NCI-H510A treated with DMSO at 0.1 percent for 48 hours (cell line): ENCODE data around the gene CLEC3B.
"Not testable (repeated sequence)": the region's sequence is repeated elsewhere in the genome, so short reads cannot be mapped to it uniquely, and the experiment has no call there.

Experiments
- DNase-seq: peaks from one replicate; lab custom pipeline; 2025; lab: John Stamatoyannopoulos, UW

Gene CLEC3B

DNA sequence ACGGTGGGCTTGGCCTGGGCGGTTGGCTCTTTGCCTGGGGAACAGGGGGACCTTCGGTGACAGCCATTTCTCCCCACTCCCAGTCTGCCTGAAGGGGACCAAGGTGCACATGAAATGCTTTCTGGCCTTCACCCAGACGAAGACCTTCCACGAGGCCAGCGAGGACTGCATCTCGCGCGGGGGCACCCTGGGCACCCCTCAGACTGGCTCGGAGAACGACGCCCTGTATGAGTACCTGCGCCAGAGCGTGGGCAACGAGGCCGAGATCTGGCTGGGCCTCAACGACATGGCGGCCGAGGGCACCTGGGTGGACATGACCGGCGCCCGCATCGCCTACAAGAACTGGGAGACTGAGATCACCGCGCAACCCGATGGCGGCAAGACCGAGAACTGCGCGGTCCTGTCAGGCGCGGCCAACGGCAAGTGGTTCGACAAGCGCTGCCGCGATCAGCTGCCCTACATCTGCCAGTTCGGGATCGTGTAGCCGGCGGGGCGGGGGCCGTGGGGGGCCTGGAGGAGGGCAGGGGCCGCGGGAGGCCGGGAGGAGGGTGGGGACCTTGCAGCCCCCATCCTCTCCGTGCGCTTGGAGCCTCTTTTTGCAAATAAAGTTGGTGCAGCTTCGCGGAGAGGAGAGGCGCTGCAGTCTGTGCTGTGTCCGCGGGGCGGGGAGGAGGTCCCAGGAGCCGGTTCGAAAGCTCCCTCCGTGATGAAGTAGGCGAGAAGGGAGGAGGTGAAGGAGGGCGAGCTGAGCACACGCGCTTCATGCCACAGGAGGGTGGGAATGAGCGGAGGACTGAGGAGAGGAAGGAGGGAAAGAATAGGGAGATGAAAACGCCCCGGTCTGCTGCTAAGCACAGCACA lies 9.6 kb downstream of the CLEC3B start:
- DNase-seq, result no peak

- DNase-seq, result peak; percentile 89
These were observed 11.8 kb downstream of the CLEC3B start for GRCh38 chr3:45037720-45038455.

DNA sequence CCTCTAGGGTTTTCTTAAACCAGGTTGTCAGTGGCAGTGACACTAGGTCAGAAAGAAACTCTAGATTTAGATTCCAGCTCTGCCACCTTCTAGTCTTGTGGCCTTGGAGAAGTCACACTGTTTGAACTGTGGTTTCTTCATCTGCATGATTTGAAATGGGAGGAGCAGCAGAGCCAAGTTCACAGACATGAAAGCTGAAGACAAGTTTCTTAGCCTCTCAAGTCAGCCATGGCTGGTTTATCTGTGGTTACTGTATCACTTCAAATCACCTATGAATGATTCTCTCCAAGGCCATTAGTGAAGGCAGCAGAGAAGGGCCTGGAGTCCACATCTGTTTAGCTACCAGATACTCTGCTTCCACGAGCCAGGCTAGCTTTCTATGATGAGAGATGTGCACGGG lies 15.6 kb downstream of the CLEC3B start:
- DNase-seq, result no peak

DNA sequence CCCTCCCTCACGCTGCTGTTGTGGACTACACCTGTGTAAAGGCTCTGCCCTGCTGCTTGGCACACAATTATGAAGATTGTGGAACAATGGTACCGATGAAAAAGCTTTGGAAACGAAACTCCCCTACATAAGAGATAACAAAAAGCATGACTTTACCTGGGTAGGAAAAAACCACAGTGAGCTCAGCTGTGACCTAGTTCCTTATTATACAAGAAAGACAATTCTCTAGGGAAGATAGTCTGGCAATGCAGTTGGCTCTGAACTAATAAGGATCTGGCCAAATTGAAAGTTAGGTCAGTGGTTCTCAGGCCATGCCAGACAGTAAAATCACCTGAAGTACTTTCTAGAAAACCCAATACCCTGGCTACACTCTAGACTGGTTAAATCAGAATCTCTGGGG lies 16.1 kb downstream of the CLEC3B start:
- DNase-seq, result no peak

- DNase-seq, result no peak
These were observed 17.7 kb downstream of the CLEC3B start for GRCh38 chr3:45043728-45044299.

DNA sequence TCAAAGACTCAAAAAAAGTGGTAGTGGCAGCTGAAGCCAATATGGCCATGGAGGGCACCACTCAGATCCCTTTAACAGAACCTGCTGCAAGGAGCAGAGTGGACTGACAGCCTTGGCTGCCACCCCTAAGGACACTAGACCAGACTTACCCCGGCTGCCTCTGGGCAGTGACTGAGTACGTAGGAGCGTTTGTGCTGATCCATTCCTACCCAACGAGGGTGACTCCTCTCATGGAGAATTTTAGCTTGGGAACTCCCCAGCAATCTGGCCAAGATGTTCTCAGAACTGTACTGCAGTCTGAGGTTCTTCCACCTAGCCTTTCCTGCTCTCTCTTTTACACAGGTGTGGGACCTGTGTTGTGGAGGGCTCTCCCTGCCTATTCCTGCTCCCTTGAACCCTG lies 22.1 kb downstream of the CLEC3B start:
- no peak for DNase-seq

DNA sequence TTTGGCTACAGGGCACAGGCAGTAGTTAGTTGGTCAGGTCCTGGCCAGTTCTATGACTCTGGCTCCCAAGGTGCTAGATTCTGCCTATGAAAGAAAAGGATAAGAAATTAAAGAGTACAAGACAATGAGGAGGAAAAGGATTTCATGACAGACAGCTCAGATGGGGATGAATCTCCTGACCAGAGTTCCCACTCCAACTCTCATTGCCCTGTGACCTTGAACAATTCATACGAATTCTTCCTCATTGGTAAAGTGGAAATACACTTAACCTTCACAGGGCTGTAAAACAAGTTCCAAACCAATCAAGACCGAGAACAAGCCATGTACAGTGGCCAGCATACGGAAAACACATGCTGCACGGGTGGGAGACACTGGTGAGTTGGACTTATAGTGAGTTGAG lies 23.7 kb downstream of the CLEC3B start:
- no peak for DNase-seq

DNA sequence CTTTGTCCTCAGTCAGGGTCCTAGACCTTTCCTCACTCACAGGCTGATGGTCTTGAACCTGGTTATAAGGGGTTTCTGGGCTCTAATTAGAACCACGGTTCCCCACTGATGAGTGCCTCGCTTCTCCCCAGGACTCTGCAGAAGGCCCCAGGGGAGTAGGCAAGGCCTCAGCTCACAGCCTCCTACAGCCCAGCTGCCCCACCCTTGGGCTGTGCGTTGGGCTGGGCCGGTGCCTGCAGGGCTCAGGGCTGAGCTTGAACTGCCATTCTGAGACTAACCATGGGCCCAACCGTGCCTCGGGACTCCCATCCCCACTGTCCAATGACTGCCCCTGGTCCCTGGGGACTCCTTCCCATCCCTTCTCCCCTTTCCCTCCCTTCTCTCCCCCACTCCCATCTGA lies 25.6 kb downstream of the CLEC3B start:
- DNase-seq, result no peak

DNA sequence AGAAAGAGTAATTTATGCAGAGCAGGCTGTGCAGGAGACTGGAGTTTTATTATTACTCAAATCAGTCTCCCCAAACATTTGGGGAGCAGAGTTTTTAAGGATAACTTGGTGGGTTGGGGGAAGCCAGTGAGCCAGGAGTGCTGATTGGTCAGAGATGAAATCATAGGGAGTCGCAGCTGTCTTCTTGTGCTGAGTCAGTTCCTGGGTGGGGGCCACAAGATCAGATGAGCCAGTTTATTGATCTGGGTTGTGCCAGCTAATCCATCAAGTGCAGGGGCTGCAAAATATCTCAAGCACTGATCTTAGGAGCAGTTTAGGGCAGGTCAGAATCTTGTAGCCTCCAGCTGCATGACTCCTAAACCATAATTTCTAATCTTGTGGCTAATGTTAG lies 27.7 kb downstream of the CLEC3B start:
- not testable (repeated sequence) for DNase-seq

DNA sequence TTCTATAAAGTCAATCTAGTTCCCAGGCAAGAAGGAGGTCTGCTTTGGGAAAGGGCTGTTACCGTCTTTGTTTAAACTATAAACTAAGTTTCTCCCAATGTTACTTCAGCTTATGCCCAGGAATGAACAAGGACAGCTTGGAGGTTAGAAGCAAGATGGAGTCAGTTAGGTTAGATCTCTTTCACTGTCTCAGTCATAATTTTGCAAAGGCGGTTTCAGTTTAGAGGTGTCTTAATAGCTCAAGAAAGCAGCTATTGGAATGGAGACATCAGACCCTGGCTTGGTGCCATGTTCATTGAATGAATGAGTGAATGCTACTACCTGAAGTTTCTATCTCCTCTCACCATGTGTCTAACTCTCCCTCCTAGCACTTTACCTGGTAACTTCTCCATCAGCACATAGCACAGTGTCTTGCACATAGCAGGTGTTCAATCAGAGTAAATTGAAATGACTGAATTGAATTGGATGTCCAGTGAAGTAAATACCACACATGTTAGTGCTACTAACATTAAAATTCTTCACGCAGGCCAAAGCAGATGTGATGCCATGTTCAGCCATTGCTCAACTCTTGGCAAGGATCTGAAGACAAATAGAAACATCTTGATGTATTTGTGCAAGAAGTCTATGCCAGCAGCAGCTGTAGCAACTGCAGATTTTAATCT lies 28.2 kb downstream of the CLEC3B start:
- DNase-seq, result no peak

- DNase-seq, result no peak
These were observed 28.9 kb downstream of the CLEC3B start for GRCh38 chr3:45055032-45055410.

GRCh38 chr3:45055411-45056143 lies 29.5 kb downstream of the CLEC3B start:
- DNase-seq, result no peak

DNA sequence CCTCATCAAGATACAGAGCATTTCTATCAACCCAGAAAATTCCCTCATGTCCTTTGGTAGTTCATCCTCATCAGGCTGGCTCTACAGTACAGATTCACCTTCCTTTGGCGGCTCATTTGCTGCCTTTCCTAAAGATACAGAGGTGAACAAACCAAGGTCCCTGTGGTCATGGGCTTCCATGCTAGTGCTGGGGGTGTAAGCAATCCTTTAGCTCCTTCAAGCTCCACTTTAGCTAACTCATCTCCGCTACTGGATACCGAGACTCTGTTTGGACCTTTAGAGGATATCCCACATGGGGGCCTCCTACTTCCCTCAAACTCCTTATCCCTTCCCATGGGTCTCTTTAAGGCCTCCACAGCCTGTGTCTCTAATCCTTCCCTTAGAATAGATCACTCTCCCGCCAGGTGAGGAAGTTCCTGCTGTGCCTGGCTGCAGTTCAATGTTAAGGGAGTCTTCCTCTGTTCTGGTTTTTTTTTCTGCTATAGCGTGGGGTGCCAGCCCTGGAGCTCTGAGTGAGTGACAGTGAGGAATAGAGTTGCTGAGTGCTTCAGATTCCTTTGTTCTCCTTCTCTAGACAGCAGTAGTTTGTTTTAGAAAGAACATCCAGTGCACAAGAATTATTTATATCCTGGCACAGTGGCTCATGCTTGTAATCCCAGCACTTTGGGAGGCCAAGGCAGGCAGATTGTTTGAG lies 30.7 kb downstream of the CLEC3B start:
- DNase-seq, result no peak

DNA sequence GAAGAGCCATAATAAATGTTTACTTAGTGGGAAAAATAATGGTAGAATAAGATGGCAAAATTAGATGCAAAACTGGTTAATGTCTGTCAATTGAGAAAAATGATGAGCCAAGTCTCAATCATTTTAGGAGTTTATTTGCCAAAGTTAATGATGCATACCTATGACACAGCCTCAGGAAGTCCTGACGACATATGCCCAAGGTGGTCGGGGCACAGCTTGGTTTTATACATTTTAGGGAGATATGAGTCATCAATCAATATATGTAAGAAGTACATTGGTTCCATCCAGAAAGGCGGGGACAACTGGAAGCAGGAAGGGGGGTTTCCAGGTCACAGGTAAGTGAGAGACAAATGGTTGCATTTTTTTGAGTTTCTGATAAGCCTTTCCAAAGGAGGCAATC lies 31.5 kb downstream of the CLEC3B start:
- no peak for DNase-seq

GRCh38 chr3:45059132-45059531 lies 33.0 kb downstream of the CLEC3B start:
- no peak for DNase-seq

GRCh38 chr3:45060165-45060892 lies 34.2 kb downstream of the CLEC3B start:
- DNase-seq, result no peak

- DNase-seq, result no peak
These were observed 36.6 kb downstream of the CLEC3B start for GRCh38 chr3:45062697-45063070.

- no peak for DNase-seq
These were observed 38.6 kb downstream of the CLEC3B start for GRCh38 chr3:45064512-45065372.

- no peak for DNase-seq
These were observed 39.2 kb downstream of the CLEC3B start for GRCh38 chr3:45065373-45065720.
